ENCODE data around the gene UGT1A6. TPM values are rescaled to one million over a fixed set of nuclear protein-coding genes. Genes with fewer than 3 reads are reported as not detected.

The UGT1A6 gene
- total and polyA plus RNA-seq, 2 donors (not counting 3 experiments of a cell fraction or from before 2014, with no cell fraction given): not detected

- no peaks in the 10 kb centered on the region for H3K9me1 ChIP-seq (replicated peaks; ENCODE audit: control insufficient read depth, extremely low read depth, insufficient read depth, low read length)
Measured at GRCh38 chr2:233676046-233676445, 16.6 kb upstream of the UGT1A6 start.

More at GRCh38 chr2:233676046-233676445, 16.6 kb upstream of the UGT1A6 start:
- Histone ChIP-seq H3K36me3 (ENCODE audit: control insufficient read depth in 2 of 2, extremely low read depth in 1 of 2, insufficient read depth in 2 of 2, low read length in 2 of 2) (no peaks in the 10 kb centered on the region), H2AFZ (ENCODE audit: low read depth, low read length) (no peak overlapping the region), H3K9me3 (replicated peaks; ENCODE audit: control insufficient read depth, insufficient read depth, low read length) (no peaks in the 10 kb centered on the region), H3K4me3 (replicated peaks in 1 of 3; ENCODE audit: insufficient read depth in 1 of 3, low read depth in 1 of 3, low read length in 3 of 3) (no peak overlapping the region), H3K79me2 (ENCODE audit: control insufficient read depth, insufficient read depth, low read length) (no peaks in the 10 kb centered on the region), H3K27ac (ENCODE audit: insufficient read depth, low read depth, low read length) (no peak overlapping the region), H3K9ac (replicated peaks; ENCODE audit: extremely low read depth, insufficient read depth, low read length) (no peak overlapping the region), H4K20me1 (replicated peaks; ENCODE audit: control insufficient read depth, extremely low read depth, insufficient read depth, low read length) (no peaks in the 10 kb centered on the region), H3K27me3 (ENCODE audit: control insufficient read depth in 2 of 2, insufficient read depth in 2 of 2, low read length in 2 of 2) (no peaks in the 10 kb centered on the region), H3K4me2 (ENCODE audit: insufficient read depth, low read length) (no peak overlapping the region), H3K4me1 (ENCODE audit: control insufficient read depth, extremely low read depth, insufficient read depth, low read length) (no peaks in the 10 kb centered on the region)
- FAIRE-seq (no peak), DNase-seq (ENCODE audit: low read depth, low spot score) (no peak)
- ChIA-PET POLR2A (no interaction called here), CTCF (no interaction called here)
- TF ChIP-seq JUN (IDR thresholded peaks at IDR 0.05; ENCODE audit: borderline replicate concordance, insufficient read depth, insufficient read length, low read depth): no peak
- no peak for TF ChIP-seq EZH2 (IDR thresholded peaks at IDR 0.05; ENCODE audit: borderline replicate concordance, low read depth, low read length, severe bottlenecking)
- TF ChIP-seq FOS (IDR thresholded peaks at IDR 0.05; ENCODE audit: borderline replicate concordance, insufficient read depth, low read length): no peak
- no peak for TF ChIP-seq POLR2AphosphoS5 (IDR thresholded peaks at IDR 0.05; ENCODE audit: insufficient read depth, low read depth, low read length)
- no peak for TF ChIP-seq POLR2A (IDR thresholded peaks at IDR 0.05; ENCODE audit: low read depth, low read length)
- TF ChIP-seq GATA2 (IDR thresholded peaks at IDR 0.05; ENCODE audit: insufficient read depth, insufficient read length, low read depth, low read length): no peak
- no peak for TF ChIP-seq MAX (IDR thresholded peaks at IDR 0.05; ENCODE audit: insufficient read depth, insufficient read length)
- TF ChIP-seq CTCF (IDR thresholded peaks at IDR 0.05; ENCODE audit: extremely low read depth in 1 of 2, insufficient read depth in 1 of 2, low read depth in 1 of 2, low read length in 2 of 2): no peak
- no peak for TF ChIP-seq MYC (IDR thresholded peaks at IDR 0.05; ENCODE audit: low read depth, low read length)
- BruUV-seq (replicated peaks): no TSS peak
- dilution Hi-C loops (cut with MboI; ENCODE audit: extremely low pct_ligation_motif_present, low sequenced_read_pairs) (no loop called here), intact Hi-C loops (cut with micrococcal nuclease) (no loop called here)
